ENCODE results near the gene AAK1.
"Not testable (repeated sequence)": the region's sequence is repeated elsewhere in the genome, so short reads cannot be mapped to it uniquely, and the experiment has no call there.

Gene AAK1

GRCh38 chr2:69556008-69556407 is 87.5 kb downstream of the AAK1 start:
- Histone ChIP-seq H3K4me2 (ENCODE audit: low read length) (no peak overlapping the region), H3F3A (ENCODE audit: control insufficient read depth, insufficient read depth) (no peaks in the 10 kb centered on the region), H3K27ac (ENCODE audit: low read depth, low read length) (no peak overlapping the region), H3K36me3 (ENCODE audit: control insufficient read depth, low read length) (no peaks in the 10 kb centered on the region), H3K27me3 (ENCODE audit: control insufficient read depth, low read length) (peaks cover 12% of the 10 kb centered on the region), H3K4me1 (ENCODE audit: control insufficient read depth, low read length) (no peaks in the 10 kb centered on the region), H3K4me3 (ENCODE audit: low read length) (no peak overlapping the region), H4K20me1 (ENCODE audit: control insufficient read depth, insufficient read depth, low read depth, low read length) (no peaks in the 10 kb centered on the region), H3K79me2 (ENCODE audit: control insufficient read depth, low read length) (no peaks in the 10 kb centered on the region), H3K9me3 (ENCODE audit: control insufficient read depth, insufficient read depth, low read length) (no peaks in the 10 kb centered on the region), H3K9me2 (replicated peaks; ENCODE audit: control insufficient read depth, low read length) (no peaks in the 10 kb centered on the region)
- TF ChIP-seq EZH2phosphoT487 (IDR thresholded peaks at IDR 0.05; ENCODE audit: borderline replicate concordance, low read length) (no peak), CTCF (IDR thresholded peaks at IDR 0.05; ENCODE audit: low read depth, low read length, poor library complexity, severe bottlenecking) (no peak)

- Histone ChIP-seq H3K4me1 (ENCODE audit: control insufficient read depth, low read length) (no peaks in the 10 kb centered on the region), H3K9me2 (replicated peaks; ENCODE audit: control insufficient read depth, low read length) (no peaks in the 10 kb centered on the region), H3K4me3 (ENCODE audit: low read length) (no peak overlapping the region), H3K9me3 (ENCODE audit: control insufficient read depth, insufficient read depth, low read length) (no peaks in the 10 kb centered on the region), H4K20me1 (ENCODE audit: control insufficient read depth, insufficient read depth, low read depth, low read length) (no peaks in the 10 kb centered on the region), H3K27me3 (ENCODE audit: control insufficient read depth, low read length) (peaks cover 1% of the 10 kb centered on the region; the same call in 1 of the 2 replicates), H3K27ac (ENCODE audit: low read depth, low read length) (no peak overlapping the region), H3K36me3 (ENCODE audit: control insufficient read depth, low read length) (no peaks in the 10 kb centered on the region), H3K79me2 (ENCODE audit: control insufficient read depth, low read length) (no peaks in the 10 kb centered on the region), H3F3A (ENCODE audit: control insufficient read depth, insufficient read depth) (no peaks in the 10 kb centered on the region), H3K4me2 (ENCODE audit: low read length) (no peak overlapping the region)
- no peak for TF ChIP-seq EZH2phosphoT487 (IDR thresholded peaks at IDR 0.05; ENCODE audit: borderline replicate concordance, low read length)
Observed at GRCh38 chr2:69554981-69555380, 88.6 kb downstream of the AAK1 start.

- Histone ChIP-seq H3K4me2 (ENCODE audit: low read length) (no peak overlapping the region), H3K9me3 (ENCODE audit: control insufficient read depth, insufficient read depth, low read length) (no peaks in the 10 kb centered on the region), H3K9me2 (replicated peaks; ENCODE audit: control insufficient read depth, low read length) (no peaks in the 10 kb centered on the region), H3K79me2 (ENCODE audit: control insufficient read depth, low read length) (no peaks in the 10 kb centered on the region), H4K20me1 (ENCODE audit: control insufficient read depth, insufficient read depth, low read depth, low read length) (no peaks in the 10 kb centered on the region), H3F3A (ENCODE audit: control insufficient read depth, insufficient read depth) (no peaks in the 10 kb centered on the region), H3K4me1 (ENCODE audit: control insufficient read depth, low read length) (no peaks in the 10 kb centered on the region), H3K4me3 (ENCODE audit: low read length) (no peak overlapping the region), H3K36me3 (ENCODE audit: control insufficient read depth, low read length) (no peaks in the 10 kb centered on the region), H3K27me3 (ENCODE audit: control insufficient read depth, low read length) (no peaks in the 10 kb centered on the region), H3K27ac (ENCODE audit: low read depth, low read length) (no peak overlapping the region)
- TF ChIP-seq CTCF (IDR thresholded peaks at IDR 0.05; ENCODE audit: low read depth, low read length, poor library complexity, severe bottlenecking) (no peak), EZH2phosphoT487 (IDR thresholded peaks at IDR 0.05; ENCODE audit: borderline replicate concordance, low read length) (no peak)
Observed at GRCh38 chr2:69554568-69554967, 89.0 kb downstream of the AAK1 start.

- Histone ChIP-seq H3K36me3 (ENCODE audit: control insufficient read depth, low read length) (no peaks in the 10 kb centered on the region), H3K4me1 (ENCODE audit: control insufficient read depth, low read length) (no peaks in the 10 kb centered on the region), H3K4me2 (ENCODE audit: low read length) (no peak overlapping the region), H3F3A (ENCODE audit: control insufficient read depth, insufficient read depth) (no peaks in the 10 kb centered on the region), H3K27me3 (ENCODE audit: control insufficient read depth, low read length) (no peaks in the 10 kb centered on the region), H4K20me1 (ENCODE audit: control insufficient read depth, insufficient read depth, low read depth, low read length) (no peaks in the 10 kb centered on the region), H3K9me3 (ENCODE audit: control insufficient read depth, insufficient read depth, low read length) (no peaks in the 10 kb centered on the region), H3K27ac (ENCODE audit: low read depth, low read length) (no peak overlapping the region), H3K4me3 (ENCODE audit: low read length) (no peak overlapping the region), H3K79me2 (ENCODE audit: control insufficient read depth, low read length) (no peaks in the 10 kb centered on the region), H3K9me2 (replicated peaks; ENCODE audit: control insufficient read depth, low read length) (no peaks in the 10 kb centered on the region)
- TF ChIP-seq EZH2phosphoT487 (IDR thresholded peaks at IDR 0.05; ENCODE audit: borderline replicate concordance, low read length) (no peak), CTCF (IDR thresholded peaks at IDR 0.05; ENCODE audit: low read depth, low read length, poor library complexity, severe bottlenecking) (no peak)
Observed at GRCh38 chr2:69553991-69554390, 89.5 kb downstream of the AAK1 start.

- not testable (repeated sequence) for H3K27ac ChIP-seq (ENCODE audit: low read depth, low read length); H3K79me2 ChIP-seq (ENCODE audit: control insufficient read depth, low read length); H3K36me3 ChIP-seq (ENCODE audit: control insufficient read depth, low read length); H3K4me1 ChIP-seq (ENCODE audit: control insufficient read depth, low read length); H3K27me3 ChIP-seq (ENCODE audit: control insufficient read depth, low read length); H3F3A ChIP-seq (ENCODE audit: control insufficient read depth, insufficient read depth); H4K20me1 ChIP-seq (ENCODE audit: control insufficient read depth, insufficient read depth, low read depth, low read length); H3K9me2 ChIP-seq (replicated peaks; ENCODE audit: control insufficient read depth, low read length); H3K4me3 ChIP-seq (ENCODE audit: low read length); H3K9me3 ChIP-seq (ENCODE audit: control insufficient read depth, insufficient read depth, low read length); H3K4me2 ChIP-seq (ENCODE audit: low read length)
Observed at GRCh38 chr2:69550511-69550910, 93.0 kb downstream of the AAK1 start.

Data from DOHH2 (cell line).